HS-5 (cell line): Measurements from ENCODE around the gene RPF1.
"Not testable (repeated sequence)": the region's sequence is repeated elsewhere in the genome, so short reads cannot be mapped to it uniquely, and the experiment has no call there.

ENCODE experiments used
- DNase-seq: peaks from one replicate; pipeline ENCODE4 v3.0.0-alpha.2; 2012; ENCODE audit warnings: low read depth

Gene RPF1

DNA sequence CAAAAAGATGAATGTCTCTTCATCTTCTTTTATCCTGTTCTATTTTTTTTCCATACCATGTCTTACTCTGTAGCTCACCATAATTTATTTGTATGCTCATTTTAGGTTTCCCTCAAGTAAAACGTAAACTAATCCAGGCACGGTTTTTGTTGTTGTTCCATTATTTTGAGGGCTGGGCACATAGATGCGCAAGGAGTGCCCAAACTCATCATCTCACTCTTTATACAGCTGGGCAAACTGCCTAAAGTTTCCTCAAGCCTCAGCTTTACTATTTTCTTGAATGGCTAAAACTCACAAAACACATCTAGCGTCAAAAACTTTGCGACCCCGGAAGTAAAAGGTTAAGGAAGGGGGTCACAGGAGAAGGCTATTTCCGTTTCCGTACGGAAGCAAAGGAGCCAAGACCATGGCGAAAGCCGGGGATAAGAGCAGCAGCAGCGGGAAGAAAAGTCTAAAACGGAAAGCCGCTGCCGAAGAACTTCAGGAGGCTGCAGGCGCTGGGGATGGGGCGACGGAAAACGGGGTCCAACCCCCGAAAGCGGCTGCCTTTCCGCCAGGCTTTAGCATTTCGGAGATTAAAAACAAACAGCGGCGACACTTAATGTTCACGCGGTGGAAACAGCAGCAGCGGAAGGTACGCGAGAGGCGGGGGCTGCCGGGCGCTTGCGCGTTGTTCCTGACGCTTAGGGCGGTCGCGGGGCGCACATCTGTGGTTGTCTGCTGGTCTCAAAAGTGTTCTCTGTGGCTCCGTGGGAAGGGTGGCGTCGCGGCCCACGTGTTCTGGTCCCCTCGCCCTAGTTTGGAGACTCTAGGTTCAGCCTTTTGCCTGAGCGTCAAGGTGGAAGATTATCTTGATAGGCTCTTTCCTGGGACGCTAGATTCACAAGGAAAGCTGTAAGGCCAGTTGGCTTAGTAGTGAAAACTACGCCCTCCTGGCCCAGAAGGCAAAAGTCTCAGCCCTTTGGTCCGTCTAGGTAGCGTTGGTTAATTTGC lies at the start of gene RPF1:
Gene RPF1, plus strand, starts transcription at position 391 of the 993 bp plus-strand sequence. Its CDS starts 16 bp downstream, at position 407.
- DNase-seq = peak; percentile 59

DNA sequence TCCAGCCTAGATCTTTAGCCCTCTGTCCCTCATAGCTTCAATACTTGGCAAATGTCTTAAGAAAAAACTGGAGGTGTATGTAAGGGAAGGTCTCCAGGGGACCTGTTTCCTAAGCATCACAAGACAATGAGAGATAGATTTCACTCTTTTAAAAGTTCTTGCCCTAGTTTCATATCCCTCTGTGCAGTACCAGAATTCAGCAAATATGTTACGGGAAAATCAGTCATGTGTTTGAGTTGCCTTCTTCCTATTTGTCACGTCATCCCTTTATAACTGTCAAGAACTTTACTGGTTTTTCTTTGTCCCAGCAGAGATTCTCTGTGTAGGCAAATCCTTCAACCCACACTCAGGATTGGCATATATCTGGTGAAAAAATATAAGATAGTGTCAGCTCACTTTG lies 48.5 kb upstream of the RPF1 start:
- DNase-seq = no peak

GRCh38 chr1:84433258-84434080 lies 45.6 kb upstream of the RPF1 start:
- peak; percentile 60 for DNase-seq

DNA sequence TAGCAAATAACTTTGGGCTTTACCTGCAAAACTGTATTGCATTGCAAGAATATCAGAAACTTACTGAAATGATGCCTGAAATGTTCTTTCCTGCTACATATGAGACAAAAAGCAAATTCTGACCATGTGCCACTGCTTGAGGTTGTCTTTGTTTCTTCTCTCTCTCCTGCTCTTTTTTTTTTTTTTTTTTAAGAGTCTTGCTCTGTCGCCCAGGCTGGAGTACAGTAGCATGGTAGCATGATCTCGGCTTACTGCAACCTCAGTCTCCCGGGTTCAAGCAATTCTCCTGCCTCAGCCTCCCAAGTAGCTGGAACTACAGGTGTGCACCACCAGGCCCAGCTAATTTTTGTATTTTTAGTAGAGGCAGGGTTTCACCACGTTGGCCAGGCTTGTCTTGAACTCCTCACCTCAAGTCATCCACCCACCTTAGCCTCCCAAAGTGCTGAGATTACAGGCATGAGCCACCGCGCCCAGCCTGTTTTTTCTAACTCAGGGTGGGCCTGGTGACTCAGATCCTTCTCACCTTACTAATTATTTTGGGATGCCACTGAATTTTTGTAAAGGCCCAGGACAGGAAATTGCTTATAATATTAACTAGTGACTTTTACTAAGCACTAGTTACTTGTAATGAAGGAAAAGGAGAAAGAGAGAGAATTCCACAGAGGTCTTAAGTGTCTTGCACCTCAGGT lies 44.8 kb upstream of the RPF1 start:
- DNase-seq = no peak

GRCh38 chr1:84434801-84435549 lies 44.1 kb upstream of the RPF1 start:
- DNase-seq = peak; percentile 16

GRCh38 chr1:84436876-84437655 lies 42.0 kb upstream of the RPF1 start:
- no peak for DNase-seq

GRCh38 chr1:84442256-84442655 lies 36.8 kb upstream of the RPF1 start:
- DNase-seq = peak; percentile 84

DNA sequence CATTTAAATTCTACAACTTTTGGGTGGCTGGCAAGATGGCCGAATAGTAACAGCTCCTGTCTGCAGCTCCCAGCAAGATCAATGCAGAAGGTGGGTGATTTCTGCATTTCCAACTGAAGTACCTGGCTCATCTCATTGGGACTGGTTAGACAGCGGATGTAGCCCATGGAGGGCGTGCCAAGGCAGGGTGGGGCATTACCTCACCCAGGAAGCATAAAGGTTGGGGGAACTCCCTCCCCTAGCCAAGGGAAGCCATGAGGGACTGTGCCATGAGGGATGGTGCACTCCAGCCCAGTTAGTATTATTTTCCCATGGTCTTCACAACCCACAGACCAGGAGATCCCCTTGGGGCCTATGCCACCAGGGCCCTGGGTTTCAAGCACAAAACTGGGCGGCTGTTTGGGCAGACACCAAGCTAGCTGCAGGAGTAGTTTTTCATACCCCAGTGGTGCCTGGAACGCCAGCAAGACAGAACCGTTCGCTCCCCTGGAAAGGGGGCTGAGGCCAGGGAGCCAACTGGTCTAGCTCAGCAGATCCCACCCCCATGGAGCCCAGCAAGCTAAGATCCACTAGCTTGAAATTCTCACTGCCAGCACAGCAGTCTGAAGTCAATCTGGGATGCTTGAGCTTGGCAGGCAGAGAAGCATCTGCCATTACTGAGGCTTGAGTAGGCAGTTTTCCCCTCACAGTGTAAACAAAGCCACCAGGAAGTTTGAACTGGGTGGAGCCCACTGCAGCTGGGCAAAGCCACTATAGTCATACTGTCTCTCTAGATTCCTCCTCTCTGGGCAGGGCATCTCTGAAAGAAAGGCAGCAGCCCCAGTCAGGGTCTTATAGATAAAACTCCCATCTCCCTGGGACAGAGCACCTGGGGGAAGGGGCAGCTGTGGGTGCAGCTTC lies 36.1 kb upstream of the RPF1 start:
- DNase-seq = not testable (repeated sequence)

DNA sequence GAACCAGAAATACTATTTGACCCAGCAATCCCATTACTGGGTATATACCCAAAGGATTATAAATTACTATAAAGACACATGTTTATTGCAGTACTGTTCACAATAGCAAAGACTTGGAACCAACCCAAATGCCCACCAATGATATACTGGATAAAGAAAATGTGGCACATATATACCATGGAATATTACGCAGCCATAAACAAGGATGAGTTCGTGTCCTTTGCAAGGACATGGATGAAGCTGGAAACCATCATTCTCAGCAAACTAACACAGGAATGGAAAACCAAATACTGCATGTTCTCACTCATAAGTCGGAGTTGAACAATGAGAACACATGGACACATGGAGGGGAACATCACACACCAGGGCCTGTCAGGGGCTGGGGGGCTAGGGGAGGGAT lies 30.4 kb upstream of the RPF1 start:
- DNase-seq = not testable (repeated sequence)

DNA sequence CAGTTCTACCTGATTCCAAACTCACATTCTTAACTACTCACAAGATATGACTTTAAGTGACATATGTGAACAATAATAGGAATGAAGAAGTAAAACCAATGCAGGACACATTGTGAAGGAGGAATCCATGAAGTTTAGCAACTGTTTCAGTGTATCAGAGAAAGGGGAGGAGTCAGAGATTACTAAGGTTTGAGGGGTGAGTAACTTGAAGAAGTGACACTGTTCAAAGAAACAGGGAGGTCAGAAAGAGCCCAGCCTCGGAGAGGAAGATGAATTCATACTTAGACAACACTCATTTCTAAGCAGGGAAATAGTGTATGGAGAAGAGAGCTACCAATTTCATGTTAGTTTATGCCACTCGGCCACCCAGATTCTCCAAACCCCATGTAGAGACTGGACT lies 28.2 kb upstream of the RPF1 start:
- no peak for DNase-seq

DNA sequence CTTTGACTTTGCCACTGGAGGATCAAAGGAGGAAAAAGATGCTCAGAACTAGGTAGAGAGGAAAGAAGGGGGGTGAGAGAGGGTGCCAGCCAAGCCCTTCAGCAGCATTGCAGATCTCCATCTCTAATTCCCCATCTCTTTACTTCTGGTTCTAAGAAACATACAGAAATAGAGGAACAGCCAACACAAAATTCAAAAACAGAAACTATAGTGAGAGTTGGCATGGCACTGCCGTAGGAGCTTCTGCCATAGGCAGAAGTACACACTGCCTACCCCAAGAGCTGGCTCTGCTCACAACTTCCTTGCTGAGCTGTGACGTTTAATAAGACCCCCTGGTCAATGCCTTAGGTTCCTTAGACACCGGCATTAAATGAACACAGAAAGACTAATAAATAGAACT lies 26.6 kb upstream of the RPF1 start:
- DNase-seq = no peak

GRCh38 chr1:84462118-84462517 lies 16.9 kb upstream of the RPF1 start:
- no peak for DNase-seq

- no peak for DNase-seq
These were observed 11.8 kb upstream of the RPF1 start for GRCh38 chr1:84467298-84467697.

- no peak for DNase-seq
These were observed 2.8 kb upstream of the RPF1 start for GRCh38 chr1:84476225-84476624.

- DNase-seq = no peak
These were observed 932 bp downstream of the RPF1 start for GRCh38 chr1:84479998-84480397.

- DNase-seq = no peak
These were observed 1.6 kb downstream of the RPF1 start for GRCh38 chr1:84480650-84481049.

DNA sequence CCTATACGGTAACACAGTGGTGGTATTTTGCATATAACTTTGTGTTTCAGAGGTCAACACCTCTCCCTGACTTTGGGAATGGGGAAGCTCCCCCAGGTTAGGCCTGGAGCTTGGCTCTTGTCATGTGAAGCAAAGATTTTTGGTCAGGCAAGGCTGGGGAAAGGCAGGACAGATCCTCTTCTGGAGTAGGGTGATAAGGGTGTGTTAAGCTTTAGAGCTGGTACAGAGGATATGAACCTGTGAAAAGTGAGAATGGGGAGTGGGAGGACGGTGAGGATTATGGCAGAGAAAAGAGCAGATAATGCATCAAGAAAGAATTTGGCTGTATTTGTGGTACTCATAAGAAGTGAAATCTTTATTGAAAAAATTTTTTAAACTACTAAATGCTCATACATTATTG lies 2.3 kb downstream of the RPF1 start:
- no peak for DNase-seq

- DNase-seq = no peak
These were observed 9.0 kb downstream of the RPF1 start for GRCh38 chr1:84488107-84488506.

GRCh38 chr1:84489766-84490165 lies 10.7 kb downstream of the RPF1 start:
- no peak for DNase-seq

DNA sequence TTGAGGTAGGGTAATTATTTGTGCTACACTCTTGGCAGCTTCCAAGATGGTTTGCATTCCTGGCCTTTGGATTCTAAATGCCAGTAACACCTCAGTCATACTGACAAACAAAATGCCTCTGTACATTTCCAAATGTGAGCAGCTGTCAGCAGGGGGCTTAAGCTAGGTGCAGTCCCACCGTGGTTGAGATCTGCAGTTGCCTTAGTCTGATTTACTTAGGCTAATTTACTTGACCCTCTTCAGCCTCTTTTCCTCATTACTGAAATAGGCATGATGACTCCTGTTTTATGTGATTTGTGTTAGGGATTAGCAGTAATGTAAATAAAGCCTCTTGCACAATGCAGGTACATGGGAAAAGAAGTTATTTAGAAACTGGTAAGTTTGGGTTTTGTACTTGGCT lies 13.7 kb downstream of the RPF1 start:
- no peak for DNase-seq
